WTC11 (cell line): ENCODE data around the gene KCNMA1. TPM values are rescaled to one million over a fixed set of nuclear protein-coding genes. Genes with fewer than 3 reads are reported as not detected.

Experiments used
- ATAC-seq: fragments of 200-7000 bp; cut with Tn5 transposase; 2 replicates; pipeline ENCODE4 v1.10.0; 2021; ENCODE audit warnings: mild to moderate bottlenecking, moderate library complexity
- CTCF ChIA-PET: fragments of 300-600 bp; sonication (Branson Sonifier 250); formaldehyde crosslinking; loops from one replicate; lab custom pipeline; 2021; ENCODE audit warnings: antibody characterized with exemption; lab: Charles Lee
- POLR2A ChIA-PET: fragments of 350-600 bp; sonication (Branson Sonifier 250); formaldehyde crosslinking; loops from one replicate; lab custom pipeline; 2021; ENCODE audit warnings: antibody characterized with exemption; lab: Charles Lee
- DNase-seq: peaks from one replicate; pipeline ENCODE4 v3.0.0; 2021; ENCODE audit warnings: low spot score
- H3K27ac Mint-ChIP-seq: 2 replicates; pipeline ENCODE4 v1.8.0; 2021; ENCODE audit warnings: mixed read lengths
- H3K27me3 Mint-ChIP-seq: 2 replicates; pipeline ENCODE4 v1.8.0; 2021; ENCODE audit warnings: low read depth, mild to moderate bottlenecking, moderate library complexity, mixed read lengths
- H3K36me3 Mint-ChIP-seq: 2 replicates; pipeline ENCODE4 v1.8.0; 2021; ENCODE audit warnings: mixed read lengths
- H3K4me1 Mint-ChIP-seq: 2 replicates; pipeline ENCODE4 v1.8.0; 2022; ENCODE audit warnings: mixed read lengths
- H3K4me3 Mint-ChIP-seq: 2 replicates; pipeline ENCODE4 v1.8.0; 2021; ENCODE audit warnings: mild to moderate bottlenecking, moderate library complexity, mixed read lengths
- H3K9me3 Mint-ChIP-seq: 2 replicates; pipeline ENCODE4 v1.8.0; 2021; ENCODE audit warnings: mixed read lengths
- ATF1 ChIP-seq: sonication (generic); formaldehyde crosslinking; IDR thresholded peaks from 2 replicates; pipeline ENCODE4 v1.8.1; 2023; ENCODE audit warnings: mild to moderate bottlenecking, moderate library complexity, missing genetic modification reagents
- ELF4 ChIP-seq: sonication (generic); formaldehyde crosslinking; IDR thresholded peaks from 2 replicates; pipeline ENCODE4 v1.8.1; 2022; ENCODE audit warnings: low read depth, mild to moderate bottlenecking, moderate library complexity, missing genetic modification reagents
- ETV6 ChIP-seq: sonication (generic); formaldehyde crosslinking; IDR thresholded peaks from 2 replicates; pipeline ENCODE4 v1.8.1; 2022; ENCODE audit warnings: mild to moderate bottlenecking, missing genetic modification reagents
- FOXJ3 ChIP-seq: sonication (generic); formaldehyde crosslinking; IDR thresholded peaks from 2 replicates; pipeline ENCODE4 v1.9.0; 2021; ENCODE audit warnings: missing genetic modification reagents, mild to moderate bottlenecking, borderline replicate concordance
- FOXP1 ChIP-seq: sonication (generic); formaldehyde crosslinking; IDR thresholded peaks from 2 replicates; pipeline ENCODE4 v1.8.0; 2022; ENCODE audit warnings: missing genetic modification reagents, mild to moderate bottlenecking, moderate library complexity, borderline replicate concordance
- IRF2 ChIP-seq: sonication (generic); formaldehyde crosslinking; IDR thresholded peaks from 2 replicates; pipeline ENCODE4 v1.8.0; 2022; ENCODE audit warnings: low read depth, missing genetic modification reagents, borderline replicate concordance
- MXD4 ChIP-seq: fragments of 250-450 bp; sonication (Bioruptor Pico); IDR thresholded peaks from 2 replicates; pipeline ENCODE4 v1.8.0; 2021; ENCODE audit warnings: mild to moderate bottlenecking, moderate library complexity, borderline replicate concordance
- MYBL2 ChIP-seq: sonication (generic); formaldehyde crosslinking; IDR thresholded peaks from 2 replicates; pipeline ENCODE4 v1.8.1; 2023; ENCODE audit warnings: mild to moderate bottlenecking, moderate library complexity, missing genetic modification reagents
- NFYB ChIP-seq: sonication (generic); formaldehyde crosslinking; conservative IDR thresholded peaks from 2 replicates; pipeline ENCODE4 v1.8.0; 2022; ENCODE audit warnings: low read depth, missing genetic modification reagents
- NR3C1 ChIP-seq: sonication (generic); formaldehyde crosslinking; conservative IDR thresholded peaks from 2 replicates; pipeline ENCODE4 v1.8.1; 2023; ENCODE audit warnings: low read depth, mild to moderate bottlenecking, missing genetic modification reagents
- RORB ChIP-seq: fragments of 250-450 bp; sonication (Bioruptor Pico); IDR thresholded peaks from 2 replicates; pipeline ENCODE4 v1.9.0; 2021; ENCODE audit warnings: mild to moderate bottlenecking
- SOX15 ChIP-seq: fragments of 250-450 bp; sonication (Bioruptor Pico); IDR thresholded peaks from 2 replicates; pipeline ENCODE4 v1.9.0; 2021; ENCODE audit warnings: mild to moderate bottlenecking
- TEAD1 ChIP-seq: sonication (generic); formaldehyde crosslinking; IDR thresholded peaks from 2 replicates; pipeline ENCODE4 v1.8.0; 2022; ENCODE audit warnings: mild to moderate bottlenecking, missing genetic modification reagents
- TP53 ChIP-seq: sonication (generic); formaldehyde crosslinking; IDR thresholded peaks from 2 replicates; pipeline ENCODE4 v1.8.1; 2023; ENCODE audit warnings: mild to moderate bottlenecking, missing genetic modification reagents
- ZNF219 ChIP-seq: sonication (generic); formaldehyde crosslinking; IDR thresholded peaks from 2 replicates; pipeline ENCODE4 v1.8.0; 2023; ENCODE audit warnings: missing genetic modification reagents, mild to moderate bottlenecking, borderline replicate concordance
- ZNF317 ChIP-seq: sonication (generic); formaldehyde crosslinking; IDR thresholded peaks from 2 replicates; pipeline ENCODE4 v1.8.1; 2023; ENCODE audit warnings: low read depth, mild to moderate bottlenecking, moderate library complexity, missing genetic modification reagents, borderline replicate concordance
- total RNA-seq: library from RNA; stranded (reverse); gene quantifications from 3 replicates; pipeline ENCODE4 v1.2.3, GENCODE V29; 2021
- TF ChIP-seq, protein P1 (sequence below): fragments of 250-450 bp; sonication (Bioruptor Pico); conservative IDR thresholded peaks from 2 replicates; pipeline ENCODE4 v1.9.0; 2021; ENCODE audit warnings: mild to moderate bottlenecking
- TF ChIP-seq, protein P2 (sequence below): sonication (generic); formaldehyde crosslinking; IDR thresholded peaks from 2 replicates; pipeline ENCODE4 v1.8.1; 2023; ENCODE audit warnings: mild to moderate bottlenecking, missing genetic modification reagents, moderate library complexity
- TF ChIP-seq, protein P3 (sequence below): sonication (generic); formaldehyde crosslinking; IDR thresholded peaks from 2 replicates; pipeline ENCODE4 v1.8.0; 2023; ENCODE audit warnings: missing genetic modification reagents, mild to moderate bottlenecking, borderline replicate concordance
- TF ChIP-seq, protein P4 (sequence below): sonication (generic); formaldehyde crosslinking; IDR thresholded peaks from 2 replicates; pipeline ENCODE4 v1.8.0; 2022; ENCODE audit warnings: mild to moderate bottlenecking, missing genetic modification reagents

The KCNMA1 gene
- total RNA-seq, 1 experiment from 2014 or later = 7.3 TPM

- TF ChIP-seq RORB (CRISPR knock-in tag) (no peak), FOXP1 (no peak), SOX15 (CRISPR knock-in tag) (no peak), ZNF317 (CRISPR knock-in tag) (no peak), ZNF219 (CRISPR knock-in tag) (no peak), TP53 (no peak), ELF4 (CRISPR knock-in tag) (no peak), FOXJ3 (CRISPR knock-in tag) (no peak), NR3C1 (CRISPR knock-in tag) (no peak), ETV6 (CRISPR knock-in tag) (no peak), NFYB (CRISPR knock-in tag) (no peak), TEAD1 (CRISPR knock-in tag) (no peak), ATF1 (no peak), MYBL2 (CRISPR knock-in tag) (no peak), MXD4 (no peak)
- TF ChIP-seq, protein P1, sequence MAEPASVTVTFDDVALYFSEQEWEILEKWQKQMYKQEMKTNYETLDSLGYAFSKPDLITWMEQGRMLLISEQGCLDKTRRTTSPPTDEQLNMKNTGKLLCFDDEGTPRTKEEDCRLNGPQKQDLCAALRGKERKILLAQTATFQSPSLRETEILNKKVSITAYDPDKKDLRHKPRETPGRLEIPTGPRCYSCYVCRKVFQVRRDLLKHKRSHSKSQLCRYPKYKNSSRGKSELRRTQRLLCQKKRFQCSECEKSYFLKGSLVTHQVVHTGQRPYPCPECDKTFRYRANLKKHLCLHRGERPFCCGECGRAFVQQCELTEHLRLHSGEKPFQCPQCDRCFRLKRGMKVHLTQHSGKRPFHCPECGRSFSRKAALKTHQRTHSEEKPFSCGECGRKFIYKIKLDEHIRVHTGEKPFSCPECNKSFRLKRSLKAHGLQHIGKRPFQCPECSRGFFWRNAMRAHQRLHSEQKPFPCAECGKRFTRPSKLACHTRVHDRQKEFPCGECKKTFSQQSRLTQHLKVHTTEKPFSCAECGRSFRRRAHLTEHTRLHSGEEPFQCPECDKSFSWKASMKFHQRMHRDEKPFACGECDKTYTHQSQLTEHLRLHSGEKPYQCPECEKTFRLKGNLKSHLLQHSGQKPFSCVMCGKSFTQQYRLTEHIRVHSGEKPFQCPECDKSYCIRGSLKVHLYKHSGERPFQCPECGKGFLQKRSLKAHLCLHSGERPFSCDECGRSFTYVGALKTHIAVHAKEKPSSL = no peak
- TF ChIP-seq, protein P2, sequence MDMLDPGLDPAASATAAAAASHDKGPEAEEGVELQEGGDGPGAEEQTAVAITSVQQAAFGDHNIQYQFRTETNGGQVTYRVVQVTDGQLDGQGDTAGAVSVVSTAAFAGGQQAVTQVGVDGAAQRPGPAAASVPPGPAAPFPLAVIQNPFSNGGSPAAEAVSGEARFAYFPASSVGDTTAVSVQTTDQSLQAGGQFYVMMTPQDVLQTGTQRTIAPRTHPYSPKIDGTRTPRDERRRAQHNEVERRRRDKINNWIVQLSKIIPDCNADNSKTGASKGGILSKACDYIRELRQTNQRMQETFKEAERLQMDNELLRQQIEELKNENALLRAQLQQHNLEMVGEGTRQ (CRISPR knock-in tag) = no peak
- TF ChIP-seq, protein P3, sequence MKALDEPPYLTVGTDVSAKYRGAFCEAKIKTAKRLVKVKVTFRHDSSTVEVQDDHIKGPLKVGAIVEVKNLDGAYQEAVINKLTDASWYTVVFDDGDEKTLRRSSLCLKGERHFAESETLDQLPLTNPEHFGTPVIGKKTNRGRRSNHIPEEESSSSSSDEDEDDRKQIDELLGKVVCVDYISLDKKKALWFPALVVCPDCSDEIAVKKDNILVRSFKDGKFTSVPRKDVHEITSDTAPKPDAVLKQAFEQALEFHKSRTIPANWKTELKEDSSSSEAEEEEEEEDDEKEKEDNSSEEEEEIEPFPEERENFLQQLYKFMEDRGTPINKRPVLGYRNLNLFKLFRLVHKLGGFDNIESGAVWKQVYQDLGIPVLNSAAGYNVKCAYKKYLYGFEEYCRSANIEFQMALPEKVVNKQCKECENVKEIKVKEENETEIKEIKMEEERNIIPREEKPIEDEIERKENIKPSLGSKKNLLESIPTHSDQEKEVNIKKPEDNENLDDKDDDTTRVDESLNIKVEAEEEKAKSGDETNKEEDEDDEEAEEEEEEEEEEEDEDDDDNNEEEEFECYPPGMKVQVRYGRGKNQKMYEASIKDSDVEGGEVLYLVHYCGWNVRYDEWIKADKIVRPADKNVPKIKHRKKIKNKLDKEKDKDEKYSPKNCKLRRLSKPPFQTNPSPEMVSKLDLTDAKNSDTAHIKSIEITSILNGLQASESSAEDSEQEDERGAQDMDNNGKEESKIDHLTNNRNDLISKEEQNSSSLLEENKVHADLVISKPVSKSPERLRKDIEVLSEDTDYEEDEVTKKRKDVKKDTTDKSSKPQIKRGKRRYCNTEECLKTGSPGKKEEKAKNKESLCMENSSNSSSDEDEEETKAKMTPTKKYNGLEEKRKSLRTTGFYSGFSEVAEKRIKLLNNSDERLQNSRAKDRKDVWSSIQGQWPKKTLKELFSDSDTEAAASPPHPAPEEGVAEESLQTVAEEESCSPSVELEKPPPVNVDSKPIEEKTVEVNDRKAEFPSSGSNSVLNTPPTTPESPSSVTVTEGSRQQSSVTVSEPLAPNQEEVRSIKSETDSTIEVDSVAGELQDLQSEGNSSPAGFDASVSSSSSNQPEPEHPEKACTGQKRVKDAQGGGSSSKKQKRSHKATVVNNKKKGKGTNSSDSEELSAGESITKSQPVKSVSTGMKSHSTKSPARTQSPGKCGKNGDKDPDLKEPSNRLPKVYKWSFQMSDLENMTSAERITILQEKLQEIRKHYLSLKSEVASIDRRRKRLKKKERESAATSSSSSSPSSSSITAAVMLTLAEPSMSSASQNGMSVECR (CRISPR knock-in tag) = no peak
- no peak overlapping the region for H3K27ac Mint-ChIP-seq
- no peaks in the 10 kb centered on the region for H3K27me3 Mint-ChIP-seq
- H3K4me3 Mint-ChIP-seq = no peak overlapping the region
- H3K9me3 Mint-ChIP-seq = no peaks in the 10 kb centered on the region
- H3K4me1 Mint-ChIP-seq = no peaks in the 10 kb centered on the region
- ChIA-PET POLR2A (no interaction called here), CTCF (no interaction called here)
- ATAC-seq (no peak), DNase-seq (no peak)
- no peaks in the 10 kb centered on the region for H3K36me3 Mint-ChIP-seq
These were observed 286.9 kb downstream of the KCNMA1 start for GRCh38 chr10:77350711-77351119.

- Mint-ChIP-seq H3K4me1 (no peaks in the 10 kb centered on the region), H3K27ac (no peak overlapping the region), H3K9me3 (no peaks in the 10 kb centered on the region), H3K27me3 (0 out of 2 replicates have a peak, but pooled peaks cover 2% of the 10 kb centered on the region), H3K4me3 (no peak overlapping the region), H3K36me3 (no peaks in the 10 kb centered on the region)
- ChIA-PET POLR2A (no interaction called here), CTCF (no interaction called here)
- ATAC-seq = no peak
- no peak for TF ChIP-seq IRF2 (CRISPR knock-in tag)
- TF ChIP-seq, protein P4, sequence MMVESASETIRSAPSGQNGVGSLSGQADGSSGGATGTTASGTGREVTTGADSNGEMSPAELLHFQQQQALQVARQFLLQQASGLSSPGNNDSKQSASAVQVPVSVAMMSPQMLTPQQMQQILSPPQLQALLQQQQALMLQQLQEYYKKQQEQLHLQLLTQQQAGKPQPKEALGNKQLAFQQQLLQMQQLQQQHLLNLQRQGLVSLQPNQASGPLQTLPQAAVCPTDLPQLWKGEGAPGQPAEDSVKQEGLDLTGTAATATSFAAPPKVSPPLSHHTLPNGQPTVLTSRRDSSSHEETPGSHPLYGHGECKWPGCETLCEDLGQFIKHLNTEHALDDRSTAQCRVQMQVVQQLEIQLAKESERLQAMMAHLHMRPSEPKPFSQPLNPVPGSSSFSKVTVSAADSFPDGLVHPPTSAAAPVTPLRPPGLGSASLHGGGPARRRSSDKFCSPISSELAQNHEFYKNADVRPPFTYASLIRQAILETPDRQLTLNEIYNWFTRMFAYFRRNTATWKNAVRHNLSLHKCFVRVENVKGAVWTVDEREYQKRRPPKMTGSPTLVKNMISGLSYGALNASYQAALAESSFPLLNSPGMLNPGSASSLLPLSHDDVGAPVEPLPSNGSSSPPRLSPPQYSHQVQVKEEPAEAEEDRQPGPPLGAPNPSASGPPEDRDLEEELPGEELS (CRISPR knock-in tag) = no peak
- no peak for DNase-seq
These were observed 287.5 kb downstream of the KCNMA1 start for GRCh38 chr10:77350134-77350533.
